M059J (cell line): ENCODE data around the gene ASPSCR1. TPM values are rescaled to one million over a fixed set of nuclear protein-coding genes. Genes with fewer than 3 reads are reported as not detected.
"Not testable (repeated sequence)": the region's sequence is repeated elsewhere in the genome, so short reads cannot be mapped to it uniquely, and the experiment has no call there.

Experiments used
- DNase-seq: peaks from one replicate; pipeline ENCODE4 v3.0.0-alpha.2; 2012; ENCODE audit warnings: low read depth
- total RNA-seq: library from RNA; depleted of rRNA; stranded (reverse); fragments of >200 nt; shearing (Covaris generic); gene quantifications from 2 replicates; pipeline ENCODE4 v1.2.3, GENCODE V29; 2014

ASPSCR1 gene
- total RNA-seq, 1 experiment from 2014 or later = 33.0 TPM

DNA sequence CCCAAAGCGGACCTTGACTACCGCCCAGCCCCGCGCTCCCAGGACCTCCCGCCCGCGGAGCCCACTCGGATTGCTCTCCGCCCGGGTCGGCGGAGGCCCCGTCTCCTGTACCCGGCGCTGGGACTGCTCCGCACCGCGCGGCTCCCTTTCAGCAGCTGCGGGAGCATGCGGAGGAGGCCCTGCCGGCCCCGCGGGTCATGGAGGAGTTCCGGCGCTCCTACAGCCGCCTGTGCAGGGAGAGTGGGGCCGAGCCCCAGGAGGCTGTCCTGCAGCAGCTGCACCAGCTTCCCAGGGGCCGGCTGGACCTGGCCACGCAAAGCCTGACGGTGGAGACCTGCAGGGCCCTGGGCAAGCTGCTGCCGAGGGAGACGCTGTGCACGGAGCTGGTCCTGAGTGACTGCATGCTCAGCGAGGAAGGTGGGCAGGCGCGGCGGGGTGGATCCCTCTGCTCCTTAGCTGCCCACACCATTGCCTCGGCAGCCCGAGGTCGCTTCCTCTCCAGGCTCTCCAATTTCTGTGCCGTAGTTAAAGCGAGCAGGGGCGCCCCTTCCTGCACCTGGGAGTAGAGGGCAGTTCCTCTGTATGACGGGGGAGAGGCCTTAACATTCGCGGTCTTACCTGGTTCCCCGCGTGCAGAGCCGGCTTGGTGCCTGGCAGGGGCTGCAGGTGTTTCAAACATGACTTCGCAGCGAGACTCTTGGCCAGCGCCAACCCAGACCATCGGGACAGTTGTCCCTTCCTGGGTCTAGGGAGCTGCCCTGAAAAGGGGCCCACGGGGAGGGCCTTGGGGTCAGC is 46.2 kb downstream of the ASPSCR1 start:
- DNase-seq = peak; percentile 25

DNA sequence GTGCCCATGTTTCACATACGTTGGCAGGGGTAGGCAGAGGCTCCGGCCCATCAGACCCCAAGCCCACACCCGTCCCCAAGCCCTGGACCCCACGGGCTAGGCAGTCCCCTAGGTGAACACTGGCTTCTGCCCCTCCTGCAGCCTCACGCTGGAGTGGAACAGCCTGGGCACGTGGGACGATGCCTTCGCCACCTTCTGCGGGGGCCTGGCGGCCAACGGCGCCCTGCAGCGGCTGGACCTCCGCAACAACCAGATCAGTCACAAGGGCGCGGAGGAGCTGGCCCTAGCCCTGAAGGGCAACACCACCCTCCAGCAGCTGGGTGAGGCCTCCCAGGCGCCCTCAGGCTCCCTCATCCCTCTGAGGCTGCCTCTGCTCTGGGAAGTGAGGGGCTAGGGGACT is 47.4 kb downstream of the ASPSCR1 start:
- no peak for DNase-seq

DNA sequence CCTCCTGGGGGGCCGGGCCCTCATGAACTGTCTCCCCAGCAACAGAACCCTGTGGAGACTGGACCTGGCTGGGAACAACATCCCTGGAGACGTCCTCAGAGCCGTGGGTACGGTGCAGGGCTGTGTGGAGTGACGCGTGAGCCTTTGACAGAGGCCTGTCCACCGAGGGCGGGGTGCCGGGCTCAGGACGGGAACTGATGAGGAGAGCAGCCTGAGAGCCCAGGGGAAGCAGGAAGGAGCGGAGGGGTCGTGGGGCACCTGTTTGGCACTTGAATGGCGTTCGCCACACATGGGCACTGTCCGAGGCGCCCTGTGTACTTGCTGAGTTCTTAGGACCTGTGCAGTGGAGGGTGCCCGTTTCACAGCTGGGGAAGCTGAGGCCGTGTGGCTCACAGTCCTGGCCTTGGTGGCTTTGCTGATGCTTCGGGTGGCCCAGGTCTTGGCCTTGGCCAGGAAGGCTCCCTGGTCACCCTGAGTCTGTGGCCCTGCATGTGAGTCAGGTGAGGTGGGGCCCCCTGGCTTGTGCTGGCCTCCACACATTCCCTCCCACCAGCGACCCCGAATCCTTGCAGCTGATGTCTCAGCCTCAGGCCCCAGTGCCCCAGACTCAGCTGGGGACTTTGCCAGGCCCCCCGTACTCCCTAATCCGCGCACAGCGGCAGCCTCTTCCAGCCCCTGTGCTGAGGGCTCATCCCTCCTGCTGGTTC is 48.1 kb downstream of the ASPSCR1 start:
- no peak for DNase-seq

DNA sequence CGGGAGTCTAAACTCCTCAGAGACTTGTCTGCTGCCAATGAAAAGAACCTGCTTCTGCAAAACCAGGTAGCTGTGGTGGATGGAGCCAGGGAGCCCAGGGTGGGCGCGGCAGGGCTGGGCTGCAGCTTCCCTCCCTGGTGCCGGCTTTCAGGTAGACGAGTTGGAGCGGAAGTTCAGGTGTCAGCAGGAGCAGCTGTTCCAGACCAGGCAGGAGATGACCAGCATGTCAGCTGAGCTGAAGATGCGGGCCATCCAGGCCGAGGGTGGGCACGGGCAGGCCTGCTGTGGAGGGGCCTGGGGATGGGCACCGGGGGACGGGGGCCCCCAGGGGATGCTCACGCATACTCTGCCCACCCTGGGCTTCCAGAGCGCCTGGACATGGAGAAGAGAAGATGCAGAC is 50.8 kb downstream of the ASPSCR1 start:
- no peak for DNase-seq

DNA sequence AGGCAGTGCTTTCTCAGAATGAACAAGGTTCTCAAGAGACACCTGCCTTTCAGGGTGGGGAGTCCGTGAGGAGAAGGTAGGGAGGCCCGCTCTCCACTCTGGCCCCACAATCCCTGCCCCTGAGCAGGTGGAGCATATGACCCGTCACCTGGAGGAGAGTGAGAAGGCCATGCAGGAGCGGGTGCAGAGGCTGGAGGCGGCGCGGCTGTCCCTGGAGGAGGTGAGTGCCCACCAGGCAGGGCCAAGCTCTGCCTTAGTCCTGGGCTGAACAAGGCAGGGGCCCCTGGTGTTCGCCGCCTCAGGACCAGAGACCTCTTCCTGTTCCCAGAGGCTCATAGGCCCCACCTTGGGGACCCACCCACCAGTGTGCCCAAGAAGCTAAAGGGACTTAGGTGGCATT is 51.5 kb downstream of the ASPSCR1 start:
- no peak for DNase-seq

DNA sequence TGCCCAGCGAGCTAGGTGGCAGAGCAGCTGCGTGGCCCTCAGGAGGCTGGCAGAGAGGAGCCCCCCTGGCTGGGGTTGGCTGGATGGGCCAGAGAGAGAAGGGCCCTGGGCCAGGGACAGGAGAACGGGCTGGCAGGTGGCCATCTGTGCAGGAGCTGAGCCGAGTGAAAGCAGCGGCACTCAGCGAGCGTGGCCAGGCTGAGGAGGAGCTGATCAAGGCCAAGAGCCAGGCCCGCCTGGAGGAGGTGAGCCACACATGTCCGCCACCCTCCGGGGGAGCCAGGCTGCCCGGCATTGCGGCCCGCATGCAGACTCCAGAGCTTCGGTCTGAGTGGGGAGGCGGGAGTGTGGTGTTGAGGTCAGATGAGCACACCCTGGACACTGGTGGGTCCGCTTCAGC is 52.0 kb downstream of the ASPSCR1 start:
- peak; percentile 20 for DNase-seq

DNA sequence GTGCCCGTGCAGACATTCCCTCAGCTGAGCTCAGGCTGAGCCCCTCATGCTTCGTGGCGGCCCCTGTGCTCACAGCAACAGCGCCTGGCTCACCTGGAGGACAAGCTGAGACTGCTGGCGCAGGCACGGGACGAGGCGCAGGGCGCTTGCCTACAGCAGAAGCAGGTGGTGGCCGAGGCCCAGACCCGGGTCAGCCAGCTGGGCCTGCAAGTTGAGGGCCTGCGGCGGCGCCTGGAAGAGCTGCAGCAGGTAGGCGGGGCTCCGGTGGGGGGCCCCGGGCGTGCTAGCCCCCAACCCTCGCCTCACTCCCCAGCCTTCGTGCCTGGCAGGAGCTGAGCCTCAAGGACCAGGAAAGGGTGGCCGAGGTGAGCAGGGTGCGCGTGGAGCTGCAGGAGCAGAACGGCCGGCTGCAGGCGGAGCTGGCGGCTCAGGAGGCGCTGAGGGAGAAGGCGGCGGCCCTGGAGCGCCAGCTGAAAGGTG is 52.6 kb downstream of the ASPSCR1 start:
- no peak for DNase-seq

DNA sequence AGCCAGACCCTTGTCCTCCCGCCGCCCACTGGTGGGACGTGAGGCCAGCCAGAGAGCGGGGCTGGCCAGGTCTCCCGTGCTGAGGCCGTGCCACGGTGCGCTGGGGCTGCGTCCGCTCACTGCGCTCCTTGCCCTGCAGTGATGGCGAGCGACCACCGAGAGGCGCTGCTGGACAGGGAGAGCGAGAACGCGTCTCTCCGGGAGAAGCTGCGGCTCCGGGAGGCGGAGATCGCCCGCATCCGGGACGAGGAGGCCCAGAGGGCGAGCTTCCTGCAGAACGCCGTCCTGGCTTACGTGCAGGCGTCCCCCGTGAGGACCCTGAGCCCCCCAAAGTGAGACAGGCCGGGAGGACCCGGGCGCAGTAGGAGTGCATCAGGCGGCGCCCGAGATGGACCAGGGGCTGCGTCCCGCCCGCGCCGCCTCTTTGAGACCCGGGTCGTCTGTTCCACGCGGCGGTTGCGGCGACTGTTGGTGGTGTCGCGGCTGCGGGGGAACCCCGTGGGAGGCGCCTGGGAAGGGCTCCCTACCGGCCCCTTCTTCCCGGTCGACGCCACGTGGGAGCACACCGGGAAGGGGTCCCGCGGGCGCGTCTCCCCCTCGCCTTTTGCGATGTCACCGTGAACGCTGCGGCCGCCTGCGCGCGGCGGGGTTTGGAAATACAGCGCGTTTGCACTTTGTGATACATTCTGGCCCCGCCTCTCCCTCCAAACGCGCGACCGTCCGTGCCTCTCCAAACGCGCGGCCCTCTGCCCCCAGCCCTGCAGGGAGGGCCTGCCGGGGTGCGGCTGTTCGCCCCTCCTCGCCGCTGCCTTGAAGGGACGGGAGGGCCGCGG is 53.3 kb downstream of the ASPSCR1 start:
- peak; percentile 23 for DNase-seq

DNA sequence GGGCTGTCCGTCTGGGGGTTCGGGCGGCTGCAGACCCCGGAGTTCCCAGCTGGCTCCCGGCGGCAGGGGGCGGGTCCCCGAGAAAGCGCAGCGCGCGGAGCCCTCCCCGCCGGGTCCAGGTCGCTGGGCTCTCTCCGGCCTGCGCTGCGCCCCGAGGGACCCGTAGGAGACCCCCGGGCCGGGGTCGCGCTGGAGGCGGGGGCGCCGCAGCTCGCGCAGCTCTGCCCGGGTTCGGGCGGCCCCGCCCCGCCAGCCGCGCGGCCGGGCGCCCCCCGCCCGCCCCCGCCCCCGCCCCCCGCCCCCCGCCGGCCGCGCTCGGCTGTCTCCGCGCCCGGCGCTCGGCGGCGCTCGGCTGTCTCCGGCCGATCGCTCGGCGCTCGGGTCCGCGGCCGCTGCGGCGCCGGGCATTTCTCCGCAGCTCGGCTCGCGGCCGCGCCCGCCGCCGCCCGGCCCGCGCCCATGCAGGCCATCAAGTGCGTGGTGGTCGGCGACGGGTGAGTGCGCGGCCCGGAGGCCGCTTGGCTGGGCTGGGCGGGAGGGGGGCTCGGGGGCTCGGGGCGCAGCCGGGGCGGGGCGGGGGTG is 54.0 kb downstream of the ASPSCR1 start, which contains the start of gene RAC3:
Gene RAC3 (plus strand): TSS at position 376 of the 582 bp plus-strand sequence. CDS start 84 bp downstream, at position 460.
- DNase-seq = peak; percentile 22

DNA sequence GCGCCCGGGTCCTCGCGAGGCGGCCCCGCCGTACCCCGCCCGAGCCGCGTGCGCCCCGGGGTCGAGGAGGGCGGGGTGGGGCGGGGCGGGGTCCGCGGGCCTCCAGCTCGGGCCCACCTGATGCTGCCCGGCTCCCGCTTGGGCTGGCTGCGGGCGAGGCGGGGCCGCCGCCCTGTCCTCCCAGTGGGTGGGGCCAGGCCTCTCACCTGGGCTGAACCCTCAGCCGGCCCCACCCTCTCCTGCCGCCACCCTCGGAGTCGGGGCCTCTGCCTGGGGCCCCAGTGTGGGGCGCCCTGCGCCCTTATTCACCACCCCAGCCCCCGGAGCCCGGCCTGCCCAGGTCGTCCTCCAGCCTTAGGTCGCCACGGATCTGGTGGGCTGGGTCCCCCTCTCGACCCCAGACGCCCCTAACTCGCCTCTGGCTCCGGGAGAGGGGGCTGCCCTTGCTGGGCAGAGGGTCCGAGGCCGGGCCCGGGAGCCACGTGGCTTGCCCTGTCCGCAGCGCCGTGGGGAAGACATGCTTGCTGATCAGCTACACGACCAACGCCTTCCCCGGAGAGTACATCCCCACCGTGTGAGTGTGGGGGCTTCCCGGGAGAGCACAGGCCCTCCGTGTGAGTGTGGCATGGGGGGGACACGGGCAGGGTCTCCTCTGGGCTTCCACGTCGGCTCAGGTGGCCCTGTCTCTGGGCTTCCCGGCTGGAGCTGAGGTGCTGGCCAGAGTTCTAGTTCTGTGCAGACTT is 54.6 kb downstream of the ASPSCR1 start:
- DNase-seq = no peak

DNA sequence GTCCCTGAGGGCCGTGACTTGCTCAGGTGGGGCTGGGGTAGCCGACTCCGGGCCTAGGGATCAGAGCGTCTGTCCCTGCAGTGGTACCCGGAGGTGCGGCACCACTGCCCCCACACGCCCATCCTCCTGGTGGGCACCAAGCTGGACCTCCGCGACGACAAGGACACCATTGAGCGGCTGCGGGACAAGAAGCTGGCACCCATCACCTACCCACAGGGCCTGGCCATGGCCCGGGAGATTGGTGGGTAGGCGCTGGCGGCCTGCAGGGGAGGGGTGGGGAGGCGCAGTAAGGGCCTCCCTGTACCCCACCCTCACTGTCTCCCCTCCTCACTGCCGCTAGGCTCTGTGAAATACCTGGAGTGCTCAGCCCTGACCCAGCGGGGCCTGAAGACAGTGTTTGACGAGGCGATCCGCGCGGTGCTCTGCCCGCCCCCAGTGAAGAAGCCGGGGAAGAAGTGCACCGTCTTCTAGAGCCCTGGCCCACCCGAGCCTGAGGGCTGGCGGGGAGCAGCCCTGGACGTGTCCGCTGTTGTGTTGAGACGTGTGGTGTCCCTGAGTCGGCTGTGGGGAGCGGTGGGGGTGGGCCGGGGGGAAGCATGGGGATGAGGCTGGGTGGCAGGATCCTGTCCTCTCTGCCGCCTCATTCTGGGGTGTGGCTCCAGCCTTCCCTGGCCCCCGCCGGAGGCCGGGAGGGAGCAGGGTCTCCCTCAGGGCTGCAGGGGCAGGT is 56.1 kb downstream of the ASPSCR1 start:
- DNase-seq = no peak

DNA sequence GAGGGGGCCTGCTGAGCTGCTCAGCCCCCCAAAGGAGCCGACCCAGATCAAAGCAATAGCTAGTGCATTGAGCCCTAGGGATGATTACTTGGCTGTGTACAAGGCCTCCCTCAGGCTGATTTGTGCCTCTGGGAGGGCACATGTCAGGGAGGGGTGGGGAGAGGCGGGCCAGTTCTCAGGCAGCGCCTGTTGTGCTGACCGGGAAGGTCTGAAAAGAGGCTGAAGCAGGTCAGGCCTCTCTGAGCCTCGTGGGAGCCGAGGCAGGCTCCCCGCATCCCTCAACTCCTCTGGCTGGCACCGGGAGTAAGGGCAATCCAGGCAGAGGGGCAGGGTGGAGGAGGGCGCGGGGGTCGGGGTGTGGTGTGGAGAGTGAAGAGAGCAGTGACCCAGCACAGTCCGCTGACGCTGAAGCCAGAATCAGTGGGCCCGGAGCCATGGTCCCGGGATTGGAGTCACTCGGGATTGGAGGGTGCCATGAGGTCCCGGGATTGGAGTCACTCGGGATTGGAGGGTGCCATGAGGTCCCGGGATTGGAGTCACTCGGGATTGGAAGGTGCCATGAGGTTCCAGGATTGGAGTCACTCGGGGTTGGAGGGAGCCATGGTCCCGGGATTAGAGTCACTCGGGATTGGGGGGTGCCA is 57.1 kb downstream of the ASPSCR1 start:
- DNase-seq = no peak

DNA sequence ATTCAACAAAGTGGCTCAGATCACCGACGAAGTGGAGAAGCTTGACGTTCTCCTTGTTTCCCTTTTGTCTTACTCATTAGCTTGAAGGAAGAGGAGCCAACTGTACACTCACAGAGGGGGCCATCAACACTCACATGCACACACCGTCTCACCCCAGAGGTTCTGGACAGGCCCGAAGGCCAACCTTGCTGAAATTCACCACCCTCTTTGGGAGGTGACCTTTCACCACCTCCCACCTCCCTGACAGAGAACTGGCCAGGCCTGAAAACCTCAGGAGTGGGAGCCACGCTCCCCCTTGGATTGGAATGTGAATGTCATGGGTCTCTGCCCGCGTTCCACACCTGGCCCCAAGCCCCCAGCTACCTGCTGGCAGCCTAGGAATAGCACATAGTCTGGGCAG is 58.1 kb downstream of the ASPSCR1 start:
- DNase-seq = no peak

DNA sequence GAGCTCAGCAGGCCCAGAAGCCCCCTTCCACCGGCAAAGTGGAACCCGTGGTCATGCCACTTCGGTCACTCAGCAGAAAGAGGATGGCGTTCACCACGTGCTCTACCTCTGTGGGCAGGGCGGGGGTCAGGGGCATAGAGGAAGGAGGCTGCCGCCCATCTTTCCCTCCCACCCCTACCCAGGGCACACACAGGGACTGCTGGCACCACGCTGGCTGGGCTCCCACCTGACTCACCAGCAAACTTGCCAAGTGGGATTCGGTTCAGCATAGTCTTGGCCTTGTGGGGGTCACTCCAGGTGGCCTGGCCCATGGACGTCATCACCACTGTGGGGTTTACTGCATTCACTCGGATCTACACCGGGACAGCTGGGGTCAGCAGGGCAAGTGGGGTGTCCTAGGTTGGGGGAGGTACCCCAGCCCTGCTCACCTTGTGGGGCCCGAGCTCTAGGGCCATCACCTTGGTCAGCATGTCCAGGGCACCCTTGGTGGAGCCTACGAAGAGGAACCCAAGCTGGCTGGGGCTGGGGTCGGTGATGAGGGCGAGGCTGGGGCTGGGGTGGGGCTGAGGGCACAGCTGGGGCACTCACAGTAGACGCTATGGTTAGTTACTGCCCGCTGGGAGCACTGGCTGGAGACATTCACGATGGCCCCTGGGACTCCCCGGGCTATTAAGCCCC is 58.7 kb downstream of the ASPSCR1 start:
- no peak for DNase-seq

DNA sequence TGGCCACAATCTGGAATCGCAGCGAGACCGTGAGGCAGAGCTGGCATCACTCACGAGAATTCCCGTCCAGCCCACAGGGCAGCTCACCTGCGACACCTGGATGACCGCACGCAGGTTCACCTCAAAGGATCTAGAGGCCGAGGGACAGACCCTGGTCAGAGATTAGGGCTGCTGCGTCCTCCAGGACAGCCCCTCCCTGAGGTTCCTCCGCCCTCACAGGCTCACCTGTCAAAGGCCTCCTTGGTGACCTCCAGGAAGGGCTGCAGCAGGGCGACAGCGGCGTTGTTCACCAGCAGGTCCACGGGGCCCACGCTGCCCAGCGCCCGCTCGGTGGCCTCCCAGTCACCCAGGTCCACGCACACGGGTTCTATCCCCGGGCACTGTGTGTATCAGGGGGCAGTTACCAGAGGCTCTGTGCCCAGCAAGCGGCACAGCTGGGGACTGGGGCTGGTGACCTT is 59.2 kb downstream of the ASPSCR1 start:
- no peak for DNase-seq

DNA sequence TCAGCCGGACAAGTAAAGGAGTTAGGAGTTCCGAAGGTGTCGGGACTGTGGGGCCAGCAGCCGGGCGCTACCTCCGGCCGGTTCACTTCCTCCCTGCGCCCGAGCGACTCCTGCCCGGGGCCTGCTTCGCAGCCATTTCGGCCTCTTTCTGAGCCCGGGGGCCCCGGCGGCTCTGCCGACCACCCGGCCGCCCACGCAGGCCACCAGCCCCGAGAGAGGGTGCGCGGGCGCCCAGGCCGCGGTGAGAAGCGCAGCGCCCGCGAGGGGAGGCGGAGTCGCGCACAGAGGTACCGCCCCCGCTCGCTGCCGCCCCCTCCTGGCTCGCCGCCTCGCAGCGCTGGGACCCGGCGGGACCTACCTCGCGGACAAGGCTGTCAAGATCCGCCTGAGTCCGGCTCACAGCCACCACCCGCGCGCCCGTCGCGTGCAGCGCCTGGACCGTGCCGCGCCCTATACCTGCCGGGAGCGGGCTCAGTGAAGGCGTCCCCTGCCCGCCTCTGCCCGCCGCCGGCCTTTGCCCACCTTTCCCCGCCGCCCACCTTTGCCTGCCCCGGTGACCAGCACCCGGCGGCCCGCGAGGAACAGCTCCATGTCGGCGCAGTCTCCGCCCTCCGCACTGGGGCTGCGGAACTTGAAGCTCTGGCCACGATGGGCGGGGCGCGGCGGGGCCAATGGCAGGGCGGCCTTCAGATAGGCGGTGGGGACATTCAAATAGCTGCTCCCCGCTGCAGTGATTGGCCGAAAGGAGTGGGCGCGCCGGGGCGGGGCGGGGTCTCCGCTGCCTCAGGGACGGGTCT is 59.9 kb downstream of the ASPSCR1 start, which contains the start of gene DCXR:
Gene DCXR (minus strand): TSS at position 606 of the 797 bp plus-strand sequence. CDS start 15 bp downstream, at position 591.
- peak; percentile 95 for DNase-seq

DNA sequence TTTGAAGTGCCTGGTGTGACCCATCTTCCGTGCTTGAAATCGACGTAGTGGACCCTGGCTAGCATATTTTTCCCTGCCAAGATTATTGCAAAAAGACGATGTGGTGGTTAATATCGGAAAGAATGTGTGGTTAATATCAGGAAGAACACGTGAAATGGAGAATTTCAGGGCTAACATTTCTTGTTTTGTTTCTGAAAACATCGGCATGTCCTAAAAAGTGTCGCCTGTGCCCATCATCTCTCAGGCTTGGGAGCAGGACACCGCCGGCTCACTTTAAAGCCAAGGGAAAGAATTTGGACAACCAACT is 60.4 kb downstream of the ASPSCR1 start:
- DNase-seq = no peak

DNA sequence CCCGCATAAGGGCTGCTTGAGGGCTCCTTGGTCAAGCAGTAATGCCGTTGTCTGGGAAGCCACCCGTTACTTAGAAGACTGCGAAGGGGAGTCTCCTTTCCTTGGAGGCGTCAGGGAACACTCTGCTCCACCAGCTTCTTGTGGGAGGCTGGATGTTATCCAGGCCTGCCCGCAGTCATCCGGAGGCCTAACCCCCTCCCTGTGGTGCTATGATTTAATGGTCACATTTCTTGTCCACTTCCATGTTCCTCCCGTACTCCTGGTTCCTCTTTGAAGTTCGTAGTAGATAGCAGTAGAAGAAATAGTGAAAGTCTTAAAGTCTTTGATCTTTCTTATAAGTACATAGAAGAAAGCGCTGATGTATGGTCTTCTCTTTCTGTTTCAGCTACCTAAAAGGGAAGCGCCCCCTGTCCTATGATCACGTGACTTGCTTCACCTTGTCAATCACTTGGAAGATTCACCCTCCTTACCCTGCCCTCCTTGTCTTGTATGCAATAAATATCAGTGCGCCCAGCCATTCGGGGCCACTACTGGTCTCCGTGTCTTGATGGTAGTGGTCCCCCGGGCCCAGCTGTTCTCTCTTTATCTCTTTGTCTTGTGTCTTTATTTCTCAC is 61.5 kb downstream of the ASPSCR1 start:
- DNase-seq = not testable (repeated sequence)
